HG03342 (cell line): ENCODE results near the gene STIM1.

Experiments
- ATAC-seq: cut with Tn5 transposase; IDR thresholded peaks from one replicate; pipeline ENCODE4 v1.9.1; 2021; ENCODE audit warnings: mild to moderate bottlenecking, moderate library complexity; ENCODE audit not compliant: unreplicated experiment

Gene STIM1

GRCh38 chr11:3830088-3830487, 25.4 kb upstream of the STIM1 start:
- ATAC-seq: no peak

- ATAC-seq: no peak
These were observed 24.7 kb upstream of the STIM1 start for GRCh38 chr11:3830730-3831129.

DNA sequence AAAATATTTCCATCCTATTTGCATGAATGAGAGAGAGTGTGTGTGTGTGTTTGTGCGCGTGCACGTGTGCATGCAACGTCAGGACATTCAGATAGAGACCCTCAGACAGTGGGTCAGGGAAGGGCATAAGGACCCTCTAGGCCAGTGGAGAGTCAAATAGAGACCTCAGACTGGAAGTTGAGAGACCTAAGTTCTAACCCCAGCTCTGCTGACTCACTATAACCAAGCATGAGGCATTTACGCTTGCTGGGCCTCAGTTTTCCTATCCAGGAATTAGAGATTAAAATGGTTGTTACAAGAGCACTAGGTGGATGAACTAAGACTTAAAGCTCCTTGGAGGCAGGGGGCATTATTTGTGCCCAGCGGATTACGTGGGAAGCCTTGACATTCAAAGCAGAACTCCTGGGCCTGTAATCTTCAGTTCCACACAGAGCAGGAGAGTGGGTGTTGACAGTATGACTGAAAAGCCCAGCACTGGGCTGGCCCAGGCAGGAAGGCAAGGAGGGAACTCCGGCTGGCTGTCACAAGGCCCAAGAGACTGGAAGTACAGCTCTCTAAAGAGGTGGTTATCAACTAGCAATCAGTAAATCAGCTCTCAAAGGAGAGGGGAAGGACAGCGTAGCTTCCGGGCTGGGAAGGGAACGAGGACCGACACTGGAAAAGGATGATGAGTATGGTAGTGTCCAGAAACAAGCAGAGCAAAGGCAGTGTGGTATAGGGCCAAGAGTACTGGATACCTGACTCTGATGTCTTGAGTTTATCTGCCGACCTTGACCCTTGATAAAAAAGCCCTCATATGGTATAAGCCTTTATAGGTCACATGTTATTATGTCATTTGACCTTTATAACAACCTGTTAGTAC, 23.9 kb upstream of the STIM1 start:
- ATAC-seq: no peak

DNA sequence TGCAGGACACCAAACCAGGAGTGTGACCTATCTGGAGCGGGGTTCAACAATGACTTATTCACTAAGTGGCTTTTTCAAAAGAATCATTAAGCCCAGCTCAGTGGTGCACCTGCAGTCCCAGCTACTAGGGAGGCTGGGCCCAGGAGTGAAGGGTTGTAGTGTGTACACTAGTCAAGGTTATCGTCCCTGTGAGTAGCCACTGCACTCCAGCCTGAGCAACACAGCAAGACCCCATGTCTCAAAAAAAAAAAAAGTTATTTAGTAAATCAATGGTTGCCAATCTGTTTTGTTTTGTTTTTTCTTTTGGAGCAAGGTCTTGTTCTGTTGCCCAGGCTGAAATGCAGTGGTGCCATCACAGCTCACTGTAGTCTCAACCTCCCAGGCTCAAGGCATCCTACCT, 22.6 kb upstream of the STIM1 start:
- no peak for ATAC-seq

DNA sequence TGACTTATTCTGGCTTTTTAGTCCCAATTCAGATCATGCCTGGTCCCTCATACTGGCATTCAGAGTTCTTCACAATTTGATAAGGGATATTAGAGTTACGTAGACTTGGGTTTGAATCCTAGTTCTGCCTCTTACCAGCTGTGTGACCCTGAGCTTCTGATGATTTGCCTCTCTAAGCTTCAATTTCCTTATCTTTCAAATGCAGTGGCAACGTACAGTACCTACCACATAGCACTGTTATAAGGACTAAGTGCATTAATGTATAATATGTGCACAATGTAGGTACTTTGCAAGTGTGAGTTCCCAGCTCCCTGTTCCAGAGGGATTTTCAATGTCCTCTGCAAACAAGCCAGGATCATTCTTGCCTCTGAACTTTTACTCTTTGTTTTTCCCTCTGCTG, 22.0 kb upstream of the STIM1 start:
- ATAC-seq: no peak

DNA sequence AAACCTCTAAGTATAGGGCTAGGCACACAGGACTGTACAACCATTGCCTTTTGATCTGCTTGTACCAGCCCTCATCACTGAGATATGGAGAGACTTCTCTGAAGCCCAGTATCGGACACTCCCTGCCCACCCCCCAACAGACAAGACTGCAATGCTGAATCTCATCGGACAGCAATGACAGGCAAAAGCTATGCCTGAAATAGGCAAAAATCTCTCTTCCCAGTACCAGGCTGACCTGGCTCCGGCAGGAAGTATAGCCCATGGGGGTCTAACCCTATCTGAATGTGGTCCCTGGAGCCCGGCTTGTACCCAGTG, 21.2 kb upstream of the STIM1 start:
- no peak for ATAC-seq

- no peak for ATAC-seq
These were observed 20.6 kb upstream of the STIM1 start for GRCh38 chr11:3834664-3835461.

- no peak for ATAC-seq
These were observed 19.7 kb upstream of the STIM1 start for GRCh38 chr11:3835751-3836150.

GRCh38 chr11:3836903-3837302, 18.6 kb upstream of the STIM1 start:
- ATAC-seq: no peak

DNA sequence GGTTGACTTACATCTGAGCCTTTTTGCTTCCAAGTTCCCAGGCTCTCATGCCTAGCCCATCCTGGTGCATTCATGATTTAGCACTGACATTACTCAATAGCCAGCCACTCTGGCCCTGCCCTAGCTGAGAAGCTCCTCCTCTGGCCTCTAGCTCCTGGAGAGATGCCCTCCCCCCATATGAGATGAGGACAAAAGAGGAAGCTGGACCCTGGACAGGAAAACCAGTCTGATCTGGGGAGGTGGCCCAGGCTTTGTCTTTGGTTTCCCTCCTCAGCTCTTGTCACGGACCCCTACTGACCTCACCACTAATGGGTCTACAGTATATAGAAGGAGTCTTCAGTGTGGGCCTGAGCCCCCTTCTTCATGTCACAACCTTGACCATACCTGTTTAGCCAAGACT, 17.7 kb upstream of the STIM1 start:
- no peak for ATAC-seq

DNA sequence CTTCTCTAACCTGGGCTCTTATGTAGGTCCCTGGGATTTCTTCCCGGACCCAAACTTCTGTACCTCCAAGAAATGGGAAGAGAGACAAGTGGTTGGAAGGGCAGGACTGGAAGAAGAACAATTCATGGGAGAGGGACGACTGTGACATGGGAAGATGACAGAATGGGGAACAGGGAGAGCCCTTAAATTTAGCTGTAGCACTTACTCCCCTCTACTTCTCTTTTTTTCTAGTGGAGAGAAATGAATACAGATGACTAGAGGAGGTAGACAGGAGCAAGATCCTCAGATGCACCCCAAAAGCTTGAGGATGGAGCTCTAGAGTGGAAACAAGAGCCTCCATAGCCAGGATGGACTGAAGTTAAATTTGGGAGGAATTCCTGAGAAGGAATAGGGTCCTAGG, 17.0 kb upstream of the STIM1 start:
- ATAC-seq: no peak

DNA sequence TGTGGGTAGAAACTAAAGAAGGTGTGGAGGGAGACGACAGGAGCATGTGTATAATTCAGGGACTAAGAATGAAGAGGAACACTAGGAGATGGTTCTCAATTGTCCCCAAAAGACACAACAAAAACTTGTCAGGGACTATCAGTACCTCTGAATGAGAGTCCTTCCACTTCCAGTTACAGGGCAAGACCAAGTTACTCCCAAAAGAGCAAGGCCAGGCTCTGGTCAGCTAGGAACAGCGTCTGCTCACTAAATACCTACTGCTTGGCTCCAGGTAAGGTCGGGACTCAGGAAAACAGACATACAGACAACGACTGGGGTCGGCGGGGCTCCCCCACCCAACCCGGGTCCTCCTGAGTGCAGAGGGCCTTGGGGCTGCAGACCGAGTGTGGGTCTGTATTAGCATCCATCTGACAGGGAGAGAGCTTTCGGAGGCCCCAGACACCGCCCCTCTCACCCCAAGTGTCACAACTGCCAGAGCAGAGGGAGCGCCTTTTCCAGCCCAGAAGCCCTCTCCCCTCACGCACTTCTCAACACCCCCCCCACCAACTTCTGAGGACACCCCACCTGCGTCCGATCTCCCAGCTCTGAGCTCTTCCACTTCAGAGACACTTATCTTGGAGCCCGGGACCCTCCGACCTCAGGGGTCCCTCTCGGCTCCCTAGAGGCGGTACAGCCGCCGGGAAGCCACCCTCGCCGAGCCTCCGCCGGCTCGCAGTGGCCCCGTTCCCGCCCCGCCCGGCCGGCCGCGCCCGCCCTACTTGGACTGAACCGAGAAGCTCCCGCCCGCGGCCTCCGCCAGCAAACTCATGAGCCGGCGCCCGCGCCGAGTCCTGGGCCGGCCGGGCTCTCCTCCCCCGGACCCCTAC, 15.2 kb upstream of the STIM1 start:
- no peak for ATAC-seq

- peak; percentile 47 for ATAC-seq
These were observed 14.5 kb upstream of the STIM1 start, which contains the start of gene RHOG for GRCh38 chr11:3840870-3841425. TSS of gene RHOG (minus strand) at chr11:3840959. CDS start at chr11:3828138, 12,821 bp downstream.

DNA sequence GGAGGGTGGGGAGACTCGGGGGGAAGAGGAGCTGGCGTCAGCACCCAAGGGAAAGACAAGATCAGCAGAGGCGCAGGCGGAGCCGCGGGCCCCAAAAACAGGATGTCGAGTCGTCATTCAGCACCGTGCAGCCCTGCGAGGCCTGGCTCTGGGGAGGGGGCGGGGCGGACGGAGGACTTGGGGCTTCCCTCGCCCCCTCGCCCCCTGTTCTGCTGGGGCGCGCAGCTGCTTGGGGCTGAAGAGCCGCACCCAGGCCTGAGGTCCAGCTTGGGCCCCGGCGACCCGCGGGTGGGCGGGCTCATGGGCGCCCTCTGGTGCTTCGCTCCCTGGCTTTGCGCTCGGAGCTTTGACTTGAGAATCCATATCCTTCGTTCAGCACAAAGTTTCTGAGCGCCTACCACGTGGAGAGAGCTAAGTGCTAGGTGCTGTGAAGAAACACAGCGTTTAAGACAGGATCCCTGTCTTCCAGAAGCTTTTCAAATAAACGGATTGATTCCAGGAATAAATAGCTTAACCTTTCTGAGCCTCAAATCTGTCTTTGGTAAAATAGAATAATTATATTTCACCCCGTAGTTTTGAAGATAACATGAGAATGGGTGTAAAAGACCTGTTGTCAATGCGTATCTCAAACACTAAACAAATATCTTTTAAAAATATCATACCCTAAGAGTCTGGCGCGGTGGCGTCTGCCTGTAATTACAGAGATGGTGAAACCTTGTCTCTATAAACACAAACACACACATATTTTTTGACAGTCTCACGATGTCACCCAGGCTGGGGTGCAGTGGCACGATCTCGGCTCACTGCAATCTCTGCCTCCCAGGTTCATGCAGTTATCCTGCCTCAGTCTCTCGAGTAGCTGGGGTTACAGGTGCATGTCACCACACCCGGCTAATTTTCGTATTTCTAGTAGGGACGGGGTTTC, 13.8 kb upstream of the STIM1 start:
- ATAC-seq: peak; percentile 59

DNA sequence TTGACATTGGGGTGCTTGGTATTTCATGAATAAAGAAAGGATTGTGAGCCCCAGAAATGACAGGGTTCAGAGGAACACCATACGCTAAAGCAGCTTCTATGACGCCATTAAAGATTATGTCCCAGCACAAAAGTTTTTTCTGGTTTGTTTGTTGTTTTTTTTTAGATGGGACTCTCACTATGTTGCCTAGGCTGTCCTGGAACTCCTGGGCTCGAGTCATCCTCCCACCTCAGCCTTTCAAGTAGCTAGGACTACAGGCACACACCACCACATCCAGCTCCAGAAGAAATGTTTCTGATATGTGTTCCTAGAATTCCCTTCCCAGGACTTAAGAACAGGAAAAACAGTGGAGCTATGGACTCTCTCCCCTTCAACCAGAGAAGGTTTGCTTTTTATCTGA, 12.1 kb upstream of the STIM1 start:
- ATAC-seq: no peak

DNA sequence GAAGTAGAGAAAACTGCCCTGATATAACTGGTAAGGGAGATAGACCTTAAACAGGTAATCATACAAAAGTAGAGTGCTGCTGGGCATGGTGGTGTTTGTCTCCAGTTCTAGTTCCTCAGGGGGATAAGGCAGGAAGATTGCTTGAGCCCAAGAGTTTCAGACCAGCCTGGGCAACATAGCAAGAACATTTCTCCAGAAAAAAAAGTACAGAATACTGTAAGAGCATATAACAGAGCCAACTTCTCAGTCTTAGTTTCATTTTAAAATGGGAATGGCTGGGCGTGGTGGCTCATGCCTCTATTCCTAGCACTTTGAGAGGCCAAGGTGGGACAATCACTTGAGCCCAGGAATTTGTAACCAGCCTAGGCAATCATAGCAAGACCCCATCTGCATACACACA, 10.2 kb upstream of the STIM1 start:
- no peak for ATAC-seq

DNA sequence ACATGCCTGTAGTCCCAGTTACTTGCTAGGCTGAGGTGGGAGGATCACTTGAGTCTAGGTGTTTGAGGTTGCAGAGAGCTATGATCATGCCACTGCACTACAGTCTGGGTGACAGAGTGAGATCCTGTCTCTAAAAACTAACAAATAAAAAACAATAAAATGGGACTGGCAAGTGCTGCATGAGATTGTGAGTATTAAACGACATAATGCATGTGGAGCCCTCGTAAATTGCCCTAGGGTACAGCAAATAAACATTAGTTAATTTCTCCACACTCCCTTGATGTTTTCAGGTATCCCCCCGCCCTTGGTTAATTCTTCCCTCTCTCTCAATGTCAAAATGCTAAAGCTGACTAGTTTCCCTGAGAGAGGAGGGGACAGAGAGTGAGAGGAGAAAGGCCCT, 9.8 kb upstream of the STIM1 start:
- ATAC-seq: no peak

GRCh38 chr11:3849297-3849874, 6.1 kb upstream of the STIM1 start:
- no peak for ATAC-seq

DNA sequence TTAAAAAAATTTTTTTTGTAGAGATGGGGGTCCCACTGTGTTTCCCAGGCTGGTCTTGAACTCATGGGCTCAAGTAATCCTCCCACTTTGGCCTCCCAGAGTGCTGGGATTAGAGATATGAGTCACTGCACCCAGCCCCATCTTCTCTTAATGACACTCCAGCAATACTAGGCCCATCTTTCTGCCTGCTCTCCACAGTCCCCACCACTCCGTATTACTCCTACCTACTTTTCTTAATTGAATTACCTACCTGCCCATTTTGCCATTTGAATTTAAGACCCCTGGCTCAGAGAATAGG, 2.0 kb upstream of the STIM1 start:
- ATAC-seq: no peak
